ENCODE data around the gene RAB6D.
"Not testable (repeated sequence)": the region's sequence is repeated elsewhere in the genome, so short reads cannot be mapped to it uniquely, and the experiment has no call there.

Gene RAB6D

DNA sequence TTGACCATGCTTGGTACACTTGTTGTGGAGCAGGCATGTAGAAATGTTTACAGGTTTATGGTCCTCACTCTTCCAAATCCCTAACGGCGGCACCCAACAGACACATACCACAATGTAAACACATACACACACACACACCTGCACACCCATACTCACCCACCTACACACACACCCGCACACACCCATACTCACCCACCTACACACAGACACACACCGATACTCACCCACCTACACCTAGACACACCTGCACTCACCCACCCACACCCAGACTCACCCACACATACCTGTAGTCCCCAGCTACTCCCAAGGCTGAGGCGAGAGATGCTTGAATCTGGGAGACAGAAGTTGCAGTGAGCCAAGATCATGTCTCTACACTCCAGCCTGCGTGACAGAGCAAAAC, 1.5 kb upstream of the RAB6D start:
- H3K4me3 ChIP-seq (ENCODE audit: low read depth, low read length) = no peak overlapping the region
- no peak overlapping the region for H3K27ac ChIP-seq (ENCODE audit: low read depth, low read length)
- no peaks in the 10 kb centered on the region for H3K4me1 ChIP-seq (ENCODE audit: control insufficient read depth, insufficient read depth, low read length, unreplicated experiment)
- no peaks in the 10 kb centered on the region for H3K79me2 ChIP-seq (ENCODE audit: control insufficient read depth, insufficient read depth, low read length, unreplicated experiment)
- peaks cover 17% of the 10 kb centered on the region for H3K27me3 ChIP-seq (ENCODE audit: insufficient read depth, low read length)
- no peak overlapping the region for H2AFZ ChIP-seq (ENCODE audit: low read length, unreplicated experiment)
- no peaks in the 10 kb centered on the region for H3K36me3 ChIP-seq (ENCODE audit: insufficient read depth, low read length)

- H3K4me1 ChIP-seq (ENCODE audit: control insufficient read depth, insufficient read depth, low read length, unreplicated experiment); H3K79me2 ChIP-seq (ENCODE audit: control insufficient read depth, insufficient read depth, low read length, unreplicated experiment); H3K27ac ChIP-seq (ENCODE audit: low read depth, low read length); H3K36me3 ChIP-seq (ENCODE audit: insufficient read depth, low read length); H3K4me3 ChIP-seq (ENCODE audit: low read depth, low read length); H2AFZ ChIP-seq (ENCODE audit: low read length, unreplicated experiment): not testable (repeated sequence)
- H3K27me3 ChIP-seq (ENCODE audit: insufficient read depth, low read length) = peaks cover 17% of the 10 kb centered on the region
These were observed 755 bp downstream of the RAB6D start for GRCh38 chr2:131363213-131363612.

GRCh38 chr2:131361773-131362172, 2.2 kb downstream of the RAB6D start:
- peaks cover 23% of the 10 kb centered on the region for H3K27me3 ChIP-seq (ENCODE audit: insufficient read depth, low read length)
- H3K79me2 ChIP-seq (ENCODE audit: control insufficient read depth, insufficient read depth, low read length, unreplicated experiment); H3K36me3 ChIP-seq (ENCODE audit: insufficient read depth, low read length); H2AFZ ChIP-seq (ENCODE audit: low read length, unreplicated experiment); H3K27ac ChIP-seq (ENCODE audit: low read depth, low read length); H3K4me3 ChIP-seq (ENCODE audit: low read depth, low read length); H3K4me1 ChIP-seq (ENCODE audit: control insufficient read depth, insufficient read depth, low read length, unreplicated experiment): not testable (repeated sequence)

GRCh38 chr2:131353167-131353697, 10.7 kb downstream of the RAB6D start:
- not testable (repeated sequence) for H3K27me3 ChIP-seq (ENCODE audit: insufficient read depth, low read length); H3K4me1 ChIP-seq (ENCODE audit: control insufficient read depth, insufficient read depth, low read length, unreplicated experiment); H3K4me3 ChIP-seq (ENCODE audit: low read depth, low read length); H3K27ac ChIP-seq (ENCODE audit: low read depth, low read length); H3K79me2 ChIP-seq (ENCODE audit: control insufficient read depth, insufficient read depth, low read length, unreplicated experiment); H2AFZ ChIP-seq (ENCODE audit: low read length, unreplicated experiment); H3K36me3 ChIP-seq (ENCODE audit: insufficient read depth, low read length)

GRCh38 chr2:131349021-131349420, 14.9 kb downstream of the RAB6D start:
- Histone ChIP-seq H3K36me3 (ENCODE audit: insufficient read depth, low read length) (no peaks in the 10 kb centered on the region), H2AFZ (ENCODE audit: low read length, unreplicated experiment) (no peak overlapping the region), H3K4me1 (ENCODE audit: control insufficient read depth, insufficient read depth, low read length, unreplicated experiment) (no peaks in the 10 kb centered on the region), H3K4me3 (ENCODE audit: low read depth, low read length) (no peak overlapping the region), H3K27ac (ENCODE audit: low read depth, low read length) (no peak overlapping the region), H3K27me3 (ENCODE audit: insufficient read depth, low read length) (no peaks in the 10 kb centered on the region; the same call in 1 of the 2 replicates), H3K79me2 (ENCODE audit: control insufficient read depth, insufficient read depth, low read length, unreplicated experiment) (no peaks in the 10 kb centered on the region)

- not testable (repeated sequence) for H3K4me3 ChIP-seq (ENCODE audit: low read depth, low read length); H2AFZ ChIP-seq (ENCODE audit: low read length, unreplicated experiment); H3K36me3 ChIP-seq (ENCODE audit: insufficient read depth, low read length); H3K4me1 ChIP-seq (ENCODE audit: control insufficient read depth, insufficient read depth, low read length, unreplicated experiment); H3K27ac ChIP-seq (ENCODE audit: low read depth, low read length); H3K79me2 ChIP-seq (ENCODE audit: control insufficient read depth, insufficient read depth, low read length, unreplicated experiment); H3K27me3 ChIP-seq (ENCODE audit: insufficient read depth, low read length)
These were observed 16.9 kb downstream of the RAB6D start for GRCh38 chr2:131347035-131347434.

GRCh38 chr2:131339307-131339706, 24.7 kb downstream of the RAB6D start:
- peaks cover 22% of the 10 kb centered on the region for H3K27me3 ChIP-seq (ENCODE audit: insufficient read depth, low read length)
- H3K4me3 ChIP-seq (ENCODE audit: low read depth, low read length); H2AFZ ChIP-seq (ENCODE audit: low read length, unreplicated experiment): not testable (repeated sequence)

GRCh38 chr2:131335319-131335718, 28.6 kb downstream of the RAB6D start:
- H3K36me3 ChIP-seq (ENCODE audit: insufficient read depth, low read length); H3K4me1 ChIP-seq (ENCODE audit: control insufficient read depth, insufficient read depth, low read length, unreplicated experiment); H3K79me2 ChIP-seq (ENCODE audit: control insufficient read depth, insufficient read depth, low read length, unreplicated experiment); H3K4me3 ChIP-seq (ENCODE audit: low read depth, low read length); H2AFZ ChIP-seq (ENCODE audit: low read length, unreplicated experiment); H3K27ac ChIP-seq (ENCODE audit: low read depth, low read length): not testable (repeated sequence)
- peaks cover 28% of the 10 kb centered on the region for H3K27me3 ChIP-seq (ENCODE audit: insufficient read depth, low read length)

More at GRCh38 chr2:131339307-131339706, 24.7 kb downstream of the RAB6D start:
- H3K27ac ChIP-seq (ENCODE audit: low read depth, low read length); H3K79me2 ChIP-seq (ENCODE audit: control insufficient read depth, insufficient read depth, low read length, unreplicated experiment); H3K4me1 ChIP-seq (ENCODE audit: control insufficient read depth, insufficient read depth, low read length, unreplicated experiment); H3K36me3 ChIP-seq (ENCODE audit: insufficient read depth, low read length): not testable (repeated sequence)

GRCh38 chr2:131332709-131333108, 31.3 kb downstream of the RAB6D start:
- peaks cover 24% of the 10 kb centered on the region for H3K27me3 ChIP-seq (ENCODE audit: insufficient read depth, low read length)
- not testable (repeated sequence) for H3K79me2 ChIP-seq (ENCODE audit: control insufficient read depth, insufficient read depth, low read length, unreplicated experiment); H2AFZ ChIP-seq (ENCODE audit: low read length, unreplicated experiment); H3K36me3 ChIP-seq (ENCODE audit: insufficient read depth, low read length); H3K4me3 ChIP-seq (ENCODE audit: low read depth, low read length); H3K27ac ChIP-seq (ENCODE audit: low read depth, low read length); H3K4me1 ChIP-seq (ENCODE audit: control insufficient read depth, insufficient read depth, low read length, unreplicated experiment)

- H3K4me1 ChIP-seq (ENCODE audit: control insufficient read depth, insufficient read depth, low read length, unreplicated experiment); H3K27ac ChIP-seq (ENCODE audit: low read depth, low read length); H3K36me3 ChIP-seq (ENCODE audit: insufficient read depth, low read length); H2AFZ ChIP-seq (ENCODE audit: low read length, unreplicated experiment); H3K79me2 ChIP-seq (ENCODE audit: control insufficient read depth, insufficient read depth, low read length, unreplicated experiment); H3K4me3 ChIP-seq (ENCODE audit: low read depth, low read length): not testable (repeated sequence)
- peaks cover 12% of the 10 kb centered on the region for H3K27me3 ChIP-seq (ENCODE audit: insufficient read depth, low read length)
These were observed 33.0 kb downstream of the RAB6D start for GRCh38 chr2:131331000-131331399.

- Histone ChIP-seq H3K36me3 (ENCODE audit: insufficient read depth, low read length) (no peaks in the 10 kb centered on the region), H3K27me3 (ENCODE audit: insufficient read depth, low read length) (no peaks in the 10 kb centered on the region), H3K4me1 (ENCODE audit: control insufficient read depth, insufficient read depth, low read length, unreplicated experiment) (no peaks in the 10 kb centered on the region), H3K79me2 (ENCODE audit: control insufficient read depth, insufficient read depth, low read length, unreplicated experiment) (no peaks in the 10 kb centered on the region), H2AFZ (ENCODE audit: low read length, unreplicated experiment) (no peak overlapping the region), H3K27ac (ENCODE audit: low read depth, low read length) (no peak overlapping the region), H3K4me3 (ENCODE audit: low read depth, low read length) (no peak overlapping the region)
These were observed 41.8 kb downstream of the RAB6D start for GRCh38 chr2:131322209-131322608.

Measured in ACC112 (cell line).